Uterus (tissue), 2 donors: ENCODE measurements around the gene HTR4.

Experiments
- POLR2A ChIP-seq, 2 donors: fragments of 450-650 bp; IDR thresholded peaks; one replicate each; pipeline ENCODE4 v1.6.1; 2016; ENCODE audit warnings: antibody characterized with exemption in 2 of 2, mild to moderate bottlenecking in 1 of 2, moderate library complexity in 1 of 2
- TF ChIP-seq, protein P1 (sequence below), 4 experiments: fragments of 200-600 bp in 2 of 4; fragments of 450-650 bp in 2 of 4; sonication (generic) in 2 of 4; IDR thresholded peaks; one replicate each; pipeline ENCODE4 v1.5.1; 2016 to 2019; ENCODE audit warnings: antibody characterized with exemption in 4 of 4, mild to moderate bottlenecking in 2 of 4, moderate library complexity in 1 of 4

DNA sequence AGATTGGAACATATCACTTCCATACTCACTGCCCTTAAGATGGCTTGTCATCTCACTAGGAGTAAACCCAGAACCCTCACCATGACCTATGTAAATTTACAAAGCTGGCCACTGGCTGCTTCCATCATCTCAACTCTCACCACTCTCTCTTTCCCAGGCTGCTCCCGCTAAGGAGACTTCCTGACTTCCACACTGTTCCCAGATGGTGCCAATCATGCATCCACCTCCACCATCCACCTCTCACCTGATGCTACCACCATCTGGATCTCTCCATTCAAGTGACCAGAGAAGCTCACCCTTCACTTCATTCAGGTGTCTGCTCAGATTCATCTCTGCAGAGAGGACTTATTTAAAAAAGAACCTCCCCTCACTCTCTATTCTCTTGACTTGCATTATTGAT lies 91.3 kb downstream of the HTR4 start:
- TF ChIP-seq, protein P1, sequence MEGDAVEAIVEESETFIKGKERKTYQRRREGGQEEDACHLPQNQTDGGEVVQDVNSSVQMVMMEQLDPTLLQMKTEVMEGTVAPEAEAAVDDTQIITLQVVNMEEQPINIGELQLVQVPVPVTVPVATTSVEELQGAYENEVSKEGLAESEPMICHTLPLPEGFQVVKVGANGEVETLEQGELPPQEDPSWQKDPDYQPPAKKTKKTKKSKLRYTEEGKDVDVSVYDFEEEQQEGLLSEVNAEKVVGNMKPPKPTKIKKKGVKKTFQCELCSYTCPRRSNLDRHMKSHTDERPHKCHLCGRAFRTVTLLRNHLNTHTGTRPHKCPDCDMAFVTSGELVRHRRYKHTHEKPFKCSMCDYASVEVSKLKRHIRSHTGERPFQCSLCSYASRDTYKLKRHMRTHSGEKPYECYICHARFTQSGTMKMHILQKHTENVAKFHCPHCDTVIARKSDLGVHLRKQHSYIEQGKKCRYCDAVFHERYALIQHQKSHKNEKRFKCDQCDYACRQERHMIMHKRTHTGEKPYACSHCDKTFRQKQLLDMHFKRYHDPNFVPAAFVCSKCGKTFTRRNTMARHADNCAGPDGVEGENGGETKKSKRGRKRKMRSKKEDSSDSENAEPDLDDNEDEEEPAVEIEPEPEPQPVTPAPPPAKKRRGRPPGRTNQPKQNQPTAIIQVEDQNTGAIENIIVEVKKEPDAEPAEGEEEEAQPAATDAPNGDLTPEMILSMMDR (IDR thresholded peaks at IDR 0.05): no peak
- no peak for TF ChIP-seq POLR2A (IDR thresholded peaks at IDR 0.05)
